GM18498 (cell line): ENCODE measurements around the gene CYP2D6.

Experiments
- ATAC-seq: cut with Tn5 transposase; IDR thresholded peaks from one replicate; pipeline ENCODE4 v1.9.1; 2021; ENCODE audit warnings: mild to moderate bottlenecking, moderate library complexity; ENCODE audit not compliant: unreplicated experiment

CYP2D6 gene

GRCh38 chr22:42090596-42091454 lies 39.8 kb downstream of the CYP2D6 start, which contains the start of gene NDUFA6:
Gene NDUFA6, minus strand, starts transcription at chr22:42090772. Its CDS starts 28 bp downstream, at chr22:42090744.
- peak; percentile 95 for ATAC-seq

GRCh38 chr22:42086051-42086450 lies 44.6 kb downstream of the CYP2D6 start:
- no peak for ATAC-seq

- no peak for ATAC-seq
Observed at GRCh38 chr22:42084874-42085273, 45.7 kb downstream of the CYP2D6 start.

- no peak for ATAC-seq
Observed at GRCh38 chr22:42083119-42083518, 47.5 kb downstream of the CYP2D6 start.

GRCh38 chr22:42080287-42080686 lies 50.3 kb downstream of the CYP2D6 start:
- ATAC-seq, result no peak

GRCh38 chr22:42079319-42080251 lies 51.0 kb downstream of the CYP2D6 start, which contains the start of gene SMDT1:
Gene SMDT1, plus strand, starts transcription at chr22:42079700. Its CDS starts 69 bp downstream, at chr22:42079769.
- ATAC-seq, result peak; percentile 85

GRCh38 chr22:42078469-42079318 lies 51.9 kb downstream of the CYP2D6 start:
- no peak for ATAC-seq

GRCh38 chr22:42077486-42078125 lies 53.0 kb downstream of the CYP2D6 start:
- no peak for ATAC-seq

GRCh38 chr22:42076764-42077485 lies 53.7 kb downstream of the CYP2D6 start:
- ATAC-seq, result no peak
